Hepatocyte (in vitro differentiated cells): ENCODE results near the gene HPSE2.

Source experiments
- CTCF ChIP-seq: fragments of 200-600 bp; sonication (generic); IDR thresholded peaks from 2 replicates; pipeline ENCODE4 v1.5.1; 2016; ENCODE audit warnings: antibody characterized with exemption, mild to moderate bottlenecking; ENCODE audit not compliant: poor library complexity
- EZH2 ChIP-seq: fragments of 200-600 bp; sonication (generic); IDR thresholded peaks from 2 replicates; pipeline ENCODE4 v1.6.1; 2016; ENCODE audit warnings: antibody characterized with exemption, mild to moderate bottlenecking, borderline replicate concordance

GRCh38 chr10:99125879-99126278 is 109.8 kb downstream of the HPSE2 start:
- TF ChIP-seq EZH2: no peak
- TF ChIP-seq CTCF: no peak
